GM19397 (cell line): Measurements from ENCODE around the gene TBATA.
"Not testable (repeated sequence)": the region's sequence is repeated elsewhere in the genome, so short reads cannot be mapped to it uniquely, and the experiment has no call there.

Experiments used
- ATAC-seq: cut with Tn5 transposase; IDR thresholded peaks from one replicate; pipeline ENCODE4 v1.9.1; 2021; ENCODE audit warnings: mild to moderate bottlenecking, moderate library complexity; ENCODE audit not compliant: unreplicated experiment

The TBATA gene

GRCh38 chr10:70779511-70780369, 5.4 kb downstream of the TBATA start:
- no peak for ATAC-seq

GRCh38 chr10:70779088-70779487, 6.1 kb downstream of the TBATA start:
- no peak for ATAC-seq

- ATAC-seq = no peak
These were observed 6.8 kb downstream of the TBATA start for GRCh38 chr10:70778267-70778924.

DNA sequence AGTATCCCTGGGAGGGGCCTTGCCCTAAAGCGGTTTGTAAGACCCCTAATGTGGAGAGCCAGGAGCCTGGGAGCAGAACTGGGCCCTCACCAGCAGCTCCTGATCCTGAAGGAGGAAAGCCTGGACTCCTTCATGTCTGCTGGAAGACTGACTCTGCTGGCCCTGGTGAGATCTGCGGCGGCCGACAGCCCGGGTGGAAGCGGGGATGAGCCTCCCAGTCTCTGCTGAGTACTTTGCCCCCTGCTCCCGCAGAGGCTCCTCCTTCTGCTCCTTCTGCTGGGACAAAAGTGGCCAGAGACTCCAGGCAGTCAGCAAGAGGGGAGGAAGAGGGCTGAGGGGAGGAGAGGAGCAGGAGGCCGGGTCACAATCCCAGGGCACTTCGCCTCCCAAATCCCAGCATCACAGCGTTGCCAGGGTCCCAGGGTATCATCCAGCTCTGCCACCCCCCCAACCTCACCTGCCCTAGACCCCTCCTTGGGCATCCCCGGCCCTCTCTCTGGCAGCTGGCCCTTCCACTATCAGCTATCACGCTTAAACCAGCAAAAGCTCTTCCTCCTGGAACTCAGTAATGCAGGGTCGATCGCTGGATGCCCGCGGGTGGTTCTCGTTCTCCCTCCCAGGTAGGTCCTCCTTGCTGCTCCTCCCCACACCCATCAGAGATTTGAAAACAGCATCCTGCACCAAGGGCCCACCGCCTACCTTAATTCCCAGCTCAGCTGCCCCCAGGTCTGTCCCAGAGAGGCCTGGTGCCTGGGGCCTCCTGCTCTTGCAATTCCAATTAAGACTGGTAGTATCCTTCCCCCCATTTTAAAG, 7.9 kb downstream of the TBATA start:
- ATAC-seq = no peak

GRCh38 chr10:70776455-70777005, 8.6 kb downstream of the TBATA start:
- ATAC-seq = no peak

- no peak for ATAC-seq
These were observed 9.3 kb downstream of the TBATA start for GRCh38 chr10:70775679-70776454.

GRCh38 chr10:70774810-70775678, 10.1 kb downstream of the TBATA start:
- ATAC-seq = no peak

DNA sequence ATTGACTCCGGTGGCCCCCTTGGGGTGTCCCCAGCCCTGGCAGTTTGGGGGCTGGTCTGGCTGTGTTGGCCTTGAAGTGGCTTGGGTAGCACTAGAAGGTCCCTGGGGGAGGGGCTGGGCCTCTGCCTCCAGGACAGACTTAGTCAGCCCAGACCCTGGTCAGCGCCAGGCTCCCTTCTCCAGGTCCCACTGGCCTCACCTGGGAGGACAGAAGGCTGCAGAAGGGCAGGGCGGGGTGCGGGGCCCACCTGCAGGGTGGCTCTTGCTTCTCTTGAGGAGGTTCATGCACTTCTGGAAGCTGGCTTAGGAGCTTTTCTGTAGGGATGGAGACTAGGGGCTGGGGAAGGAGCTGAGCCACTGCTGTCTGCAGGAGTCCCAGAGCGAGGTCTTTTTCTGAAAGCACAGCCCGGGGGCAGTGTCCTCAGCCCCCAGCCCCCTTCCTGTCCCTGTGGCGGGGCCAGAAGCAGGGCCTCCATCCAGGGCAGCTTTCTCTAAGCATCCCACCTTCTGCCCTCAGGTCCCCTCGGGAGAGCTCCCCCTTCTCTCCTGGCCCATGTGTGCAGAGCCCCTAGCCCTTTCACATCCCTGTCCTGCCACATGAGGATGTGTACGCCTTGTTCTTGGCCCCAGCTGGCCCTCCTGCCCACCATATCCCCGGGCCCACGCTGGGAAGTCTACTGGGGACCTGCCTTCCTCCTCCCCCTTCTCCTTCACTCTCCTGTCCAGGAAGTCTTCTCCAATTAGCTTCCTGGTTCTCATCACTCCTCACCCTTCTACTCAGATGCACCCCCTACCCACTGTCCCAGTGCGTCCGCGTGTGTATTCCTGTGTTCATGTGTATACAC, 11.0 kb downstream of the TBATA start:
- no peak for ATAC-seq

DNA sequence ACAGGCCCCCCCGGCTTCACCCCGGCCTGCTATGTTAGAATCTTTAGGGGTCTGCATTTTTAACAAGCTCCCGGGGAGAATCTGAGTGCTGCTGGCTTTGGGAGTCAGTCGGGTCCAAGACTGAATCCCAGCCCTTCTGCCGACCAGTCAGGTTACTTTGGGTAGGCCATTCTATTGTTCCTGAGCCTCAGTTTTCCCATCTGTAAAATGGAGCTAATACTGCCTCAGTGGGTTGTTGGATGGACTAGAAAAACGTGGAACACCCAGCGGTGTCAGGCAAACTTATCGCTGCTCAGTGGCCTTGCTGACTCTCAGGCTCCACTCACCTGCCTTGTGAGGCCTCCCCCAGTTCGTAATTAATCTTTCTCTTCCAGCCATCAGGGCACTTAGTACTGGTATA, 11.7 kb downstream of the TBATA start:
- ATAC-seq = no peak

GRCh38 chr10:70772627-70773026, 12.6 kb downstream of the TBATA start:
- ATAC-seq = no peak

GRCh38 chr10:70771311-70772194, 13.6 kb downstream of the TBATA start:
- ATAC-seq = no peak

GRCh38 chr10:70770516-70770915, 14.7 kb downstream of the TBATA start:
- not testable (repeated sequence) for ATAC-seq

DNA sequence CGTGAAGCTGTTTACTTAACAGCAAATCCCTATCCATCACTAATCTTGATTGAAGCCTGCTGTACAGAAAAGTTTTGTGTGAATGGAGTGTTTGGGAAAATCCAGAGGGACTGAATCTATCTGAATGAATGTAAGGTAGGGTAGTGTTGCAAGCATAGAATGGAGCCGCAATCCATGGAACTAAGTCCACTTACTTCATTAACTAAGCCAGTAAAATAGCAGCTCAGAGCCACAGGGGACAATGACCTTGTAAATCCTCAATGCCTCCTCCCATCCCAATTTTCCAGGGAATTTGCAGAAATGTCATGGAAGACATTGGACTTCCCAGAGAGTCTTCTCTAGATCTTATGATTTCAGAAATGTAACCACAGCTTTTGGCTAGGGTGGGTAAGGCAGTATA, 15.2 kb downstream of the TBATA start:
- ATAC-seq = no peak

GRCh38 chr10:70769121-70769520, 16.1 kb downstream of the TBATA start:
- ATAC-seq = no peak

- not testable (repeated sequence) for ATAC-seq
These were observed 17.0 kb downstream of the TBATA start for GRCh38 chr10:70768026-70768685.

- no peak for ATAC-seq
These were observed 19.2 kb downstream of the TBATA start for GRCh38 chr10:70765794-70766594.
